Panc1 (cell line): ENCODE data around the gene ANKRD29. TPM values are rescaled to one million over a fixed set of nuclear protein-coding genes. Genes with fewer than 3 reads are reported as not detected.

Source experiments
- ATAC-seq: fragments of 200-7000 bp; cut with Tn5 transposase; 2 replicates; pipeline ENCODE4 v1.9.1; 2020; ENCODE audit warnings: mild to moderate bottlenecking, moderate library complexity
- BruUV-seq: library from RNA; stranded (reverse); fragments of 400-500 nt; replicated peaks from 2 replicates; lab custom pipeline; 2021; lab: Mats Ljungman, UMichigan
- CTCF ChIA-PET: fragments of 300-600 bp; sonication (Branson Sonifier 250); formaldehyde crosslinking; loops from one replicate; lab custom pipeline; 2022; ENCODE audit warnings: antibody characterized with exemption; lab: Charles Lee
- POLR2A ChIA-PET: fragments of 300-600 bp; sonication (Branson Sonifier 250); formaldehyde crosslinking; loops from one replicate; lab custom pipeline; 2022; ENCODE audit warnings: antibody characterized with exemption; lab: Charles Lee
- DNase-seq: peaks from one replicate; pipeline ENCODE4 v3.0.0-alpha.2; 2010; ENCODE audit warnings: low read depth, low spot score
- H3K27ac ChIP-seq: 2 replicates; pipeline ENCODE4 v1.5.1; 2011; ENCODE audit warnings: mild to moderate bottlenecking, low read length, inconsistent platforms
- H3K27me3 ChIP-seq: fragments of 200-500 bp; sonication (Bioruptor generic); 2 replicates; pipeline ENCODE4 v1.6.0; 2014; ENCODE audit warnings: low read length, inconsistent platforms; ENCODE audit not compliant: control insufficient read depth, insufficient read depth
- H3K36me3 ChIP-seq: fragments of 200-500 bp; sonication (Bioruptor generic); 2 replicates; pipeline ENCODE4 v1.5.1; 2014; ENCODE audit warnings: inconsistent platforms, mild to moderate bottlenecking, low read length, moderate library complexity; ENCODE audit not compliant: control insufficient read depth, insufficient read depth
- H3K4me1 ChIP-seq: 2 replicates; pipeline ENCODE4 v1.5.1; 2011; ENCODE audit warnings: inconsistent platforms, mild to moderate bottlenecking, low read length, moderate library complexity; ENCODE audit not compliant: control insufficient read depth, insufficient read depth
- H3K4me3 ChIP-seq, 2 experiments: 2 replicates each; pipeline ENCODE4 v1.5.1; 2011 to 2012; ENCODE audit warnings: low read depth in 2 of 2, low read length in 2 of 2, mild to moderate bottlenecking in 2 of 2, inconsistent platforms in 1 of 2, moderate library complexity in 1 of 2
- H3K9me3 ChIP-seq: fragments of 200-500 bp; sonication (Bioruptor generic); 2 replicates; pipeline ENCODE4 v1.5.1; 2014; ENCODE audit warnings: low read depth, mild to moderate bottlenecking, inconsistent platforms, low read length, moderate library complexity; ENCODE audit not compliant: control insufficient read depth, insufficient read depth
- POLR2AphosphoS5 ChIP-seq: IDR thresholded peaks from 2 replicates; pipeline ENCODE4 v1.6.1; 2012; ENCODE audit warnings: mild to moderate bottlenecking, low read depth, low read length, moderate library complexity
- SIN3A ChIP-seq: IDR thresholded peaks from 2 replicates; pipeline ENCODE4 v1.6.1; 2012; ENCODE audit warnings: low read depth, mild to moderate bottlenecking, low read length, moderate library complexity, borderline replicate concordance; ENCODE audit not compliant: insufficient read depth
- TCF7L2 ChIP-seq: IDR thresholded peaks from 2 replicates; pipeline ENCODE4 v1.6.1; 2011; ENCODE audit warnings: mild to moderate bottlenecking, low read depth, low read length, inconsistent platforms
- in situ Hi-C: cut with HindIII; loops from 2 replicates; pipeline ENCODE4 v1.10.0; 2016; ENCODE audit warnings: low sequenced_read_pairs, low pct_unique_long_range_greater_than_20kb
- intact Hi-C: fragments of 100-400 bp; cut with micrococcal nuclease; formaldehyde crosslinking; loops from one replicate; pipeline ENCODE4 v1.10.0; 2022; ENCODE audit not compliant: unreplicated experiment
- total RNA-seq: library from RNA; stranded (reverse); gene quantifications from one replicate; pipeline ENCODE4 v1.2.1, GENCODE V29; 2021; ENCODE audit not compliant: unreplicated experiment
- TF ChIP-seq, protein P1 (sequence below), 2 experiments: IDR thresholded peaks; 2 replicates each; pipeline ENCODE4 v1.6.1; 2011 to 2012; ENCODE audit warnings: low read depth in 2 of 2, control low read depth in 1 of 2, low read length in 1 of 2, mild to moderate bottlenecking in 1 of 2, moderate library complexity in 1 of 2; ENCODE audit not compliant: insufficient read depth in 1 of 2
- TF ChIP-seq, protein P2 (sequence below): fragments of 450-650 bp; IDR thresholded peaks from 2 replicates; pipeline ENCODE4 v1.5.1; 2017; ENCODE audit warnings: mild to moderate bottlenecking

ANKRD29 gene
- total RNA-seq, 1 experiment from 2014 or later = 0.67 TPM

DNA sequence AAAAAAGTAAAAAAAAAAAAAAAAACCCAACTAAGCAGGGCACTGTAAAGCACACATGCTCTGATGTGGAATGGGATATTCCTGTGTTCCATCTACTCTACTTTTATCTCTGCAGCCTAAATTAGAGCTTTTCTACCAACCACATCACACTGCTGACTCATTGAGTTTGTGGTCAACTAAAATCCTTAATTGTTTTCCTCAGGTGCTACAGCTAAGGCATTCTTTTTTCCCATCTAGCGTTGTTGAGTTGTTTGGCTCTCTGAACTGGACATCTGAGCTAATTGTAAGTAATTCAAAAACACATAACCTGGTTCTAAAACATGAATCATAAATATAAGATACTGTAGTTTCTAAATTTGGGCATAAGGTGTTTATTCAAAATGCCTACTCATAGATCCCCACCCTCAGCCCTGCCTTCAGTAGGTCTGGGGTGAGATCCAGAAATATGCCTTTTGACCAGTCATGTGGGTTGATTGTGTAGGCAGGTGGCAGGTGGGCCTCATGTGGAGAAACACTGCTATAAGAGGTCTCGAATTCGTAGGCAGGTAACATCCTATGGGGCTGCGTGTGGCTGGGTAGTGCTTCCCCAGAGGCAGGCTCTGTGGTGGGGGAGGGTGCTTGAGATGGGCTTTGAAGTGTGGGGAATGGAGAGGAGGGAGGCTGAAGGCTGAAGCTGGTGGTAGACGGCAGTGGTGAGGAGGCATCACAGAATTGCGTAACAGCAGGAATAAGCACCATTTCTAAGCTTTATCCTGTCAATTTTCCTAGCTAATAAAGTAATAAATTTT lies 27.2 kb downstream of the ANKRD29 start:
- in situ Hi-C loops (no loop called here), intact Hi-C loops (no loop called here)
- Histone ChIP-seq H3K9me3 (no peaks in the 10 kb centered on the region), H3K27me3 (no peaks in the 10 kb centered on the region), H3K4me3 (no peak overlapping the region), H3K27ac (no peak overlapping the region), H3K4me1 (no peaks in the 10 kb centered on the region; the same call in 1 of the 2 replicates), H3K36me3 (no peaks in the 10 kb centered on the region)
- TF ChIP-seq, protein P1, sequence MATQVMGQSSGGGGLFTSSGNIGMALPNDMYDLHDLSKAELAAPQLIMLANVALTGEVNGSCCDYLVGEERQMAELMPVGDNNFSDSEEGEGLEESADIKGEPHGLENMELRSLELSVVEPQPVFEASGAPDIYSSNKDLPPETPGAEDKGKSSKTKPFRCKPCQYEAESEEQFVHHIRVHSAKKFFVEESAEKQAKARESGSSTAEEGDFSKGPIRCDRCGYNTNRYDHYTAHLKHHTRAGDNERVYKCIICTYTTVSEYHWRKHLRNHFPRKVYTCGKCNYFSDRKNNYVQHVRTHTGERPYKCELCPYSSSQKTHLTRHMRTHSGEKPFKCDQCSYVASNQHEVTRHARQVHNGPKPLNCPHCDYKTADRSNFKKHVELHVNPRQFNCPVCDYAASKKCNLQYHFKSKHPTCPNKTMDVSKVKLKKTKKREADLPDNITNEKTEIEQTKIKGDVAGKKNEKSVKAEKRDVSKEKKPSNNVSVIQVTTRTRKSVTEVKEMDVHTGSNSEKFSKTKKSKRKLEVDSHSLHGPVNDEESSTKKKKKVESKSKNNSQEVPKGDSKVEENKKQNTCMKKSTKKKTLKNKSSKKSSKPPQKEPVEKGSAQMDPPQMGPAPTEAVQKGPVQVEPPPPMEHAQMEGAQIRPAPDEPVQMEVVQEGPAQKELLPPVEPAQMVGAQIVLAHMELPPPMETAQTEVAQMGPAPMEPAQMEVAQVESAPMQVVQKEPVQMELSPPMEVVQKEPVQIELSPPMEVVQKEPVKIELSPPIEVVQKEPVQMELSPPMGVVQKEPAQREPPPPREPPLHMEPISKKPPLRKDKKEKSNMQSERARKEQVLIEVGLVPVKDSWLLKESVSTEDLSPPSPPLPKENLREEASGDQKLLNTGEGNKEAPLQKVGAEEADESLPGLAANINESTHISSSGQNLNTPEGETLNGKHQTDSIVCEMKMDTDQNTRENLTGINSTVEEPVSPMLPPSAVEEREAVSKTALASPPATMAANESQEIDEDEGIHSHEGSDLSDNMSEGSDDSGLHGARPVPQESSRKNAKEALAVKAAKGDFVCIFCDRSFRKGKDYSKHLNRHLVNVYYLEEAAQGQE (IDR thresholded peaks at IDR 0.05; ENCODE audit: insufficient read depth in 1 of 2, low read depth in 2 of 2, low read length in 1 of 2) = no peak
- TF ChIP-seq SIN3A = no peak
- no peak for TF ChIP-seq POLR2AphosphoS5
- TF ChIP-seq, protein P2, sequence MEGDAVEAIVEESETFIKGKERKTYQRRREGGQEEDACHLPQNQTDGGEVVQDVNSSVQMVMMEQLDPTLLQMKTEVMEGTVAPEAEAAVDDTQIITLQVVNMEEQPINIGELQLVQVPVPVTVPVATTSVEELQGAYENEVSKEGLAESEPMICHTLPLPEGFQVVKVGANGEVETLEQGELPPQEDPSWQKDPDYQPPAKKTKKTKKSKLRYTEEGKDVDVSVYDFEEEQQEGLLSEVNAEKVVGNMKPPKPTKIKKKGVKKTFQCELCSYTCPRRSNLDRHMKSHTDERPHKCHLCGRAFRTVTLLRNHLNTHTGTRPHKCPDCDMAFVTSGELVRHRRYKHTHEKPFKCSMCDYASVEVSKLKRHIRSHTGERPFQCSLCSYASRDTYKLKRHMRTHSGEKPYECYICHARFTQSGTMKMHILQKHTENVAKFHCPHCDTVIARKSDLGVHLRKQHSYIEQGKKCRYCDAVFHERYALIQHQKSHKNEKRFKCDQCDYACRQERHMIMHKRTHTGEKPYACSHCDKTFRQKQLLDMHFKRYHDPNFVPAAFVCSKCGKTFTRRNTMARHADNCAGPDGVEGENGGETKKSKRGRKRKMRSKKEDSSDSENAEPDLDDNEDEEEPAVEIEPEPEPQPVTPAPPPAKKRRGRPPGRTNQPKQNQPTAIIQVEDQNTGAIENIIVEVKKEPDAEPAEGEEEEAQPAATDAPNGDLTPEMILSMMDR = no peak
- POLR2A ChIA-PET = no interaction called here
- CTCF ChIA-PET = interaction anchor here (0.7 kb wide), 1 partner anchor 311 kb away, joined by 3 read pairs; no protein-coding TSS in a partner anchor
- BruUV-seq = no TSS peak
- DNase-seq (no peak), ATAC-seq (no peak)

DNA sequence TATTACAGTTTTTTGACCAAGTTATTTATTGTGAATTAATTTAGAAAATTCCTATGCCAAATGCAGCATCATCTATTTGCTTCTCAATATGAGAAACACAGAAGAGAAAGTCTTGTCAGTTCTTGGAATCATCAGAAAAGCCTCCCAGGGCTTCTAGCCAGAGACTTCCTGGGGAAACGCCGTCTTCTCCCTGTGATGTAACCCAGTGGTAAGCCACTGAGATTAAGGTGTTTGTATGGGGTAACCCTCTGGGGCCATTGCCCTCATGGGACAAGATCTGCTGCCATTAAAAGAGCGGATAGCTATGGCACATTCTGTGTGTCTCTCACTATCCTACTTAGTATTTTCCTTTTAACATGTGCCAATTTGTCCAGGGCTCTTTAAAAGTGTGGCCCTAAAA lies 28.0 kb downstream of the ANKRD29 start:
- in situ Hi-C loops = no loop called here
- Histone ChIP-seq H3K27ac (no peak overlapping the region), H3K4me3 (no peak overlapping the region), H3K36me3 (no peaks in the 10 kb centered on the region), H3K4me1 (no peaks in the 10 kb centered on the region; the same call in 1 of the 2 replicates), H3K27me3 (no peaks in the 10 kb centered on the region), H3K9me3 (no peaks in the 10 kb centered on the region)
- ChIA-PET CTCF (no interaction called here), POLR2A (no interaction called here)
- DNase-seq = no peak
- intact Hi-C loops = no loop called here
- ATAC-seq = no peak
- TF ChIP-seq POLR2AphosphoS5 = no peak
- TF ChIP-seq SIN3A = no peak
- TF ChIP-seq TCF7L2 = no peak
- TF ChIP-seq, protein P1 (IDR thresholded peaks at IDR 0.05; ENCODE audit: insufficient read depth in 1 of 2, low read depth in 2 of 2, low read length in 1 of 2) = no peak
- TF ChIP-seq, protein P2 = no peak
- no TSS peak for BruUV-seq
